NAMALWA (cell line): ENCODE measurements around the gene HOXA5.

ENCODE experiments used
- DNase-seq: peaks from one replicate; pipeline ENCODE4 v3.0.0-alpha.2; 2015; ENCODE audit warnings: low spot score

The HOXA5 gene

GRCh38 chr7:27182285-27182841, 38.9 kb upstream of the HOXA5 start:
- DNase-seq, result no peak

GRCh38 chr7:27181795-27182275, 38.4 kb upstream of the HOXA5 start:
- no peak for DNase-seq

- no peak for DNase-seq
These were observed 37.2 kb upstream of the HOXA5 start for GRCh38 chr7:27180431-27181420.

- no peak for DNase-seq
These were observed 36.3 kb upstream of the HOXA5 start for GRCh38 chr7:27179503-27180430.

- DNase-seq, result no peak
These were observed 35.5 kb upstream of the HOXA5 start for GRCh38 chr7:27179030-27179429.

- no peak for DNase-seq
These were observed 34.9 kb upstream of the HOXA5 start for GRCh38 chr7:27178366-27178765.

- no peak for DNase-seq
These were observed 34.4 kb upstream of the HOXA5 start for GRCh38 chr7:27177795-27178320.

- no peak for DNase-seq
These were observed 33.7 kb upstream of the HOXA5 start for GRCh38 chr7:27176962-27177794.

- DNase-seq, result no peak
These were observed 33.0 kb upstream of the HOXA5 start for GRCh38 chr7:27176524-27176845.

- no peak for DNase-seq
These were observed 32.4 kb upstream of the HOXA5 start for GRCh38 chr7:27175626-27176523.

- DNase-seq, result no peak
These were observed 31.6 kb upstream of the HOXA5 start for GRCh38 chr7:27174874-27175625.

GRCh38 chr7:27173956-27174873, 30.7 kb upstream of the HOXA5 start, which contains the start of gene HOXA10:
HOXA10 (minus strand) TSS chr7:27174320; CDS start chr7:27174306, 14 bp downstream.
- no peak for DNase-seq

- no peak for DNase-seq
These were observed 30.1 kb upstream of the HOXA5 start for GRCh38 chr7:27173511-27173955.

- DNase-seq, result no peak
These were observed 29.5 kb upstream of the HOXA5 start for GRCh38 chr7:27172823-27173510.

GRCh38 chr7:27172315-27172774, 28.9 kb upstream of the HOXA5 start:
- DNase-seq, result no peak

GRCh38 chr7:27171637-27172314, 28.3 kb upstream of the HOXA5 start:
- no peak for DNase-seq

GRCh38 chr7:27171325-27171636, 27.8 kb upstream of the HOXA5 start:
- DNase-seq, result no peak
